NCI-H2227 (cell line): Measurements from ENCODE around the gene GGA2.
"Not testable (repeated sequence)": the region's sequence is repeated elsewhere in the genome, so short reads cannot be mapped to it uniquely, and the experiment has no call there.

Experiments
- DNase-seq: peaks from one replicate; lab custom pipeline; 2025; ENCODE audit not compliant: unreplicated experiment; lab: John Stamatoyannopoulos, UW

GGA2 gene

GRCh38 chr16:23478566-23478965, 31.7 kb downstream of the GGA2 start:
- no peak for DNase-seq

DNA sequence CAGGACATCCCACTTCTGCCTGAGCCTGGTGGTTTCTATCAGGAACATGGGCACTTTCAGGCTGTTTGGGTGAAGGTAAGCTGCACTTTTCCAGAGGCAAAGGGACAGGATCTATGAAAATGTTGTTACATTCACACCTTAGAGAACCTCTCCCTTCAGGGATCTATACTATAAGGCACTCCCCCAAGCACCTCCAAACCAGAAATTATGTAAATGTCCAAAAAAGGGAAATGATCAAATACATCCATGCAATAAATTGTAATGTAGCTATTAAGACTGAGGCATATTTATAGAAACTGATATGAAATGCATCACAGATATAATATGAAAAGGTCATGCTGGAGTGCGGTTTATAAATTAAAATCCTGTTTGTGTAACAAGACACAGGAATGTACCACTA, 34.0 kb downstream of the GGA2 start:
- no peak for DNase-seq

DNA sequence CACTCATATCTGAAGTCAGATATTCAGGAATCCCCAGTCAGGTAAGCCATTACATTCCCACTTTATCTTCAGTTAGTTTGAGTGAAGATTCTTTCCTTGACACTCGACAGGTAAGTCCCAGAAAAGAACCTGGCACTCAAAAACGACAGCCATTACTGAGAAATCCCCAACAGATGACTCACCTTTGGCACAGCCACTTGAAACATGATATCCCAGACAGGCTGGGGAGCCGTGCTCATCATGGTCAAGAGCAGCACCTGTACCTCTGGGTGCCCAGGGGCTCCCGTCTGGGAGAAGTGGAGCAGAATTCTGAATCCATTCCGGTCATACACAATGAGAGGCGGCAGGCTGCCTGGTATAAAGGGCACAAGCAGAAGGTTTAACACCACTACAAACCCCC, 40.5 kb downstream of the GGA2 start:
- DNase-seq = no peak

DNA sequence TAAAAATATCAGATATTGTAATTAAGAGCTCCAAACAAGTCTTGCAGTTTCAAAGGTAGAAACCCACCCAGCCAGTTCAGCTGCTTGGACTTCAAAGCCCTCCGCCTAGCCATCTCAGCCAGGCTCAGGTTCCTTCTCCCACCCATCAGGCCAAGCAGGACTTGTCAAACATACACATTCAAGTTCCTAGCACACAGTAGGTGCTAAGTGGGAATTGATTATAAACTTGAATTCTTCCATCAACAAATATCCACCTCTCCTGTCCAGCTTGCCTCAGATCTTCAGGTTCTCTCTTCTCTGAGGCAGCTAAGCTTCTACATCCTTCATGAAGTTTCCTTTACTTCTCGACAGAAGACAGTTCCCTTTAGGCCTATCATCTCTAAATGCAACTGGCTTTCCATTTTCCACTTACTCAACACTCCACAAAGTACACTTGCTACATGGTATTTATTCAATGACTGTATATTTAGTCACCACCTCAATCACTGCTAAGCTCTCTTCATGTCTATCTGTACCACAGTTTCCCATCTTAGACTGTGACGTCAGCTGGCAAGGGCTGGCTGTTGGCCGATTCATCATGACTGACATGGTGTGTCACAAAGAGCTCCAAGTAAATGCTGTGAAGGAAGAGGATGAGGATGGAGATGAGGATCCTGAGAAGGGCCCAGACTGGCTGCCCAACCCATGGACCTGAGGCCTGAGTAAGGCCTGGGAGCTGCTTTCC, 44.0 kb downstream of the GGA2 start:
- no peak for DNase-seq

DNA sequence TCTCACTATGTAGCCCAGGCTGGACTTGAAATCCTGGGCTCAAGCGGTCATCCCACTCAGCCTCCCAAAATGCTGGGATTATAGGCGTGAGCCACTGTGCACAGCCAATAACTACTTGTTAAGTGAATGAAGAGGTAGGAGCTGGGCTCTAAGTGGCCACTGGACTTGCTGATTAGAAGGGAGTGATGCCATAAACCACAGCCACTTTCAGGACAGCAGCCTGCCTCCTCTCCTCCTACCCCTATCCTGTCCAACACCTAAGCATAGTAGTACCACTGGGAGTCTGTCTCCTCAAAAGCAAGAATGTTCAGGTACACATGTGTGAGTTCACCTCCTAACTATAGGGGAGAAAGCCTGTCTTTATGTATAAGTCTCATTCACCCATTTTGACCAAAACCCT, 45.1 kb downstream of the GGA2 start:
- no peak for DNase-seq

DNA sequence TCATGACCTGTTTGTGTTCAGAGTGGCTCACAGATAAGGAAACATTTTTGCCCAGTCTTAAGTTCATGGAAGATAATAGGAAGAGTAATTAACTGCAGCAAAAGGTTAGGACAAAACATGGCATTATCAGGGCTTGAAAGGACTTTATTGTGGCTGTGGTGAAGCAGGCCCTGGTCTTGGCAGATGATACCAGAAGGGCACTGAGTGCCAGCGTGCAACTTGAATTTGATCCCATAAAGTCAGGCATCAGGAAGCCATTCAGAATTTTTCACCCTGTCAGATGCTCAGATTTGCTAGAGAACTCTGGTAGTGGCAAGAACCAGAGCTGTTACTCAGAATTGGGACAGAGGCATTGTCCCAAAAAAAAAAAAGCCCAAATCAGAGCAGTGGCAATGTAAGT, 46.1 kb downstream of the GGA2 start:
- DNase-seq = no peak

DNA sequence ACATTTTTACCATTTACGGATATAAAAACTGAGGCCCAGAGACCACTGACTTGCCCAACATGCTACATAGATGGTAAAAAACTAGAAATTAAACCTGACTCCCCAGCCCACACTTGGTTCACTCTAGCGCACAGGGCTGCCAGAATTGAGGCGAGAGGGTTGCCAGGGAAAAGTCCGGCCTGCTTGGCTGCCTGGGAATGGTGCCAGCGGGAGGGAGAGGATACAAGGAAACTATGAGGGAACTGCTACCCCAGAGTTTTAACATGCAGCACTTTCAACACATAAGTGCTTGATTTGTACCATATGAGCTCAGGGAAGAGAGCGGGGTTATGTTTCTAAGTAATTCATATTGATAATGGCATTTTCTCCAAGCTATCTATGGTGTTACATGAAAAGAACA, 47.3 kb downstream of the GGA2 start:
- DNase-seq = not testable (repeated sequence)

DNA sequence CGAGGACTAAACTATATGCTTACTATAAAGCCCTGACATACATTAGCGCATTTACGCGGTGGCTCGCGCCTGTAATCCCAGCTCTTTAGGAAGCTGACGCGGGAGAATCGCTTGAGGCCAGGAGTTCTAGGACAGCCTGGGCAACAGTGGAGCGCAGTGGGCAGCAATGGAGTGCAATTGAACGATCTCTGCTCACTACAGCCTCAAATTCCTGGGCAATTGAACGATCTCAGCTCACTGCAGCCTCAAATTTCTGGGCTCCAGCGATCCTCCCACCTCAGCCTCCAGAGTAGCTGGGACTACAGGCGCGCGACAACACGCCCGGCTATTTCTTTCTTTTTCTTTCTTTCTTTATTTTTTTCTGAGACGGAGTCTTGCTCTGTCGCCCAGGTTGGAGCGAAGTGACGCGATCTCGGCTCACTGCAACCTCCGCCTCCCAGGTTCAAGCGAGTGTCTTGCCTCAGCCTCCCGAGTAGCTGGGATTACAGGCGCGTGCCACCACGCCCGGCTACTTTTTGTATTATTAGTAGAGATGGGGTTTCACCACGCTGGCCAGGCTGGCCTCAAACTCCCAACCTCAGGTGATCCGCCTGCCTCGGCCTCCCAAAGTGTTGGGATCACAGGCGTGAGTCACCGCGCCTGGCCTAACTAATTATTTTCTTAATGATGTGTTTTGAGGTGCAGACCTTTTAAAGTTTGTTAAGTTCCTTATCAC, 56.8 kb downstream of the GGA2 start:
- no peak for DNase-seq

GRCh38 chr16:23452572-23453337, 57.5 kb downstream of the GGA2 start, which contains the start of gene COG7:
COG7 (minus strand) TSS chr16:23453189; CDS start chr16:23452994, 195 bp downstream.
- DNase-seq = peak; percentile 92

- DNase-seq = no peak
Observed at GRCh38 chr16:23452221-23452571, 58.1 kb downstream of the GGA2 start.

GRCh38 chr16:23448392-23448791, 61.9 kb downstream of the GGA2 start:
- no peak for DNase-seq

- DNase-seq = not testable (repeated sequence)
Observed at GRCh38 chr16:23437542-23437941, 72.8 kb downstream of the GGA2 start.

GRCh38 chr16:23436951-23437350, 73.3 kb downstream of the GGA2 start:
- no peak for DNase-seq

- peak; percentile 77 for DNase-seq
Observed at GRCh38 chr16:23435500-23435899, 74.8 kb downstream of the GGA2 start.

DNA sequence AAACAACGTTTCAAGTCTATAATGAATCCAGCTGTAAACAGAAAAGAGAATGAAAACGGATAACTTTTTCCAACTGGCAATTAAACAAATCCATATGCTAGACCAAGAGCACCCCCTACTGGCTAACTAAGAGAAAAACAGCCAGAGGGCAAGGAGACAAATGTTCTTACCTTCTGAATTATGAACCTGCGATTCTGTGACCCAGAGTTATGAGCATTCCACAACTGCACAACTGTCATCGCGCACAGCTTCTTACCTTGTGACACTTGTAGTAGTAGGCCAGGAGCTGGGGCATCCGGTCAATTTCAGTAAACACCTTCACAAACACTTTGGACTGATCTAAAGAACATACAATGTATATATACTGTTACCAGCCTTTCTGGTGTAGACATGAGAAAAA, 75.9 kb downstream of the GGA2 start:
- DNase-seq = peak; percentile 80

DNA sequence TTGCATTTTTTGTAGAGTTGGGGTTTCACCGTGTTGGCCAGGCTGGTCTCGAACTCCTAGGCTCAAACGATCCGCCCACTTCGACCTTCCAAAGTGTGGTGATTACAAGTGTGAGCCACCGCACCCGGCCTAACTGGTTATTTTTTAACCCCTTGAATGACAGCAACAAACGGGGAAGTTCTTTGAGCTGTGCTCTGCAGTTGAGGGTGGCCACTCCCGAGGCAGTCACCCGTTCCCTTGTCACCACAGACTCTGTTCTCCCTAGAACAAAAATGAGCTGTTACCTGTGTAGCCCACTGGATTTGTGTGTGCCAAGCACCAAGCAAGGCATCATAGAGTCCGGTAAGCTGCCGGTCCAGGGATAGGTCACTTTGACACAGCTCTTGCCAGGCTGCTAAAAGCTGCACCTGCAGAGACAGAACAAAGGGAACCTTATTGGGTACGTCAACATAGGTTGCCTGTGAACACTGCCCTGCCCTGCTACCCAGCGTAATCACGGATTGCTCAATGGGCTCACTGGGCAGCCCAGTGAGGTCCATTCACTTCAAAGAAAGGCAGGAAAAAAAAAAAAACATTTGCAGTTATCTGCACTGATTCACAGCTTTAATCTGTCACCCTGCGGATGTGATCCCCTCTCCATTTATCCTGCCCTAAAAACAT, 76.9 kb downstream of the GGA2 start:
- DNase-seq = no peak

- no peak for DNase-seq
Observed at GRCh38 chr16:23432176-23433128, 77.8 kb downstream of the GGA2 start.

GRCh38 chr16:23428351-23428750, 81.9 kb downstream of the GGA2 start:
- no peak for DNase-seq

- no peak for DNase-seq
Observed at GRCh38 chr16:23424292-23424958, 85.9 kb downstream of the GGA2 start.
